ENCODE data around the gene PTF1A.

Gene PTF1A

DNA sequence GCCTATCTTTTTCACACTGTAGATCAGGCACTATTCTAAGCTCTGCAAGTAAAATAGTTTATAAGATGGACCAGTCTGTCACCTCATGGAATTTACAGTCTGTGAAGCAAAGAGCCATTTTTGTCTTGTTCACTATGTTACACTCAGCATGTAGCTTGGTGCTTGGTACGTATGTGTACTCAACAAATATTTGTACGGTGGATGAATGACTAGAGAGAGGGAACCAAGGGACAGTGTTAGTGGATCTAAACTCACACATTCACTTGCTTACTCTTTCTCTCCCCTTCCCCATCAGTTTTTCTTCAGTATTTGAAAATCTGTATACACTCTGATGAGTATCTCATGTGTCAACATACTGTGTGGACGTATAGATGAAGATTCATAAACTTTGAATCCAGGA lies 45.9 kb downstream of the PTF1A start:
- TF ChIP-seq, protein P1, sequence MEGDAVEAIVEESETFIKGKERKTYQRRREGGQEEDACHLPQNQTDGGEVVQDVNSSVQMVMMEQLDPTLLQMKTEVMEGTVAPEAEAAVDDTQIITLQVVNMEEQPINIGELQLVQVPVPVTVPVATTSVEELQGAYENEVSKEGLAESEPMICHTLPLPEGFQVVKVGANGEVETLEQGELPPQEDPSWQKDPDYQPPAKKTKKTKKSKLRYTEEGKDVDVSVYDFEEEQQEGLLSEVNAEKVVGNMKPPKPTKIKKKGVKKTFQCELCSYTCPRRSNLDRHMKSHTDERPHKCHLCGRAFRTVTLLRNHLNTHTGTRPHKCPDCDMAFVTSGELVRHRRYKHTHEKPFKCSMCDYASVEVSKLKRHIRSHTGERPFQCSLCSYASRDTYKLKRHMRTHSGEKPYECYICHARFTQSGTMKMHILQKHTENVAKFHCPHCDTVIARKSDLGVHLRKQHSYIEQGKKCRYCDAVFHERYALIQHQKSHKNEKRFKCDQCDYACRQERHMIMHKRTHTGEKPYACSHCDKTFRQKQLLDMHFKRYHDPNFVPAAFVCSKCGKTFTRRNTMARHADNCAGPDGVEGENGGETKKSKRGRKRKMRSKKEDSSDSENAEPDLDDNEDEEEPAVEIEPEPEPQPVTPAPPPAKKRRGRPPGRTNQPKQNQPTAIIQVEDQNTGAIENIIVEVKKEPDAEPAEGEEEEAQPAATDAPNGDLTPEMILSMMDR (IDR thresholded peaks at IDR 0.05): no peak
